HCT116 (cell line): ENCODE data around the gene TMEM255A. TPM values are rescaled to one million over a fixed set of nuclear protein-coding genes. Genes with fewer than 3 reads are reported as not detected.

Experiments used
- ATAC-seq: fragments of 200-7000 bp; cut with Tn5 transposase; 2 replicates; pipeline ENCODE4 v1.9.1; 2020; ENCODE audit warnings: mild to moderate bottlenecking, moderate library complexity
- BruUV-seq: library from RNA; stranded (reverse); fragments of 400-500 nt; replicated peaks from 2 replicates; lab custom pipeline; 2021; lab: Mats Ljungman, UMichigan
- CTCF ChIA-PET: fragments of 300-600 bp; sonication (Branson Sonifier 250); formaldehyde crosslinking; loops from one replicate; lab custom pipeline; 2021; ENCODE audit warnings: antibody characterized with exemption; lab: Charles Lee
- POLR2A ChIA-PET: fragments of 300-600, 350-600 bp; sonication (Branson Sonifier 250); formaldehyde crosslinking; loops from one replicate; lab custom pipeline; 2021; ENCODE audit warnings: antibody characterized with exemption; lab: Charles Lee
- RAD21 ChIA-PET, 2 experiments: fragments of 300-600 bp; sonication (Branson Sonifier 250); formaldehyde crosslinking; loops; one replicate each; lab custom pipeline; 2023; ENCODE audit warnings: low total read pairs in 2 of 2; ENCODE audit not compliant: uncharacterized antibody in 2 of 2, unreplicated experiment in 2 of 2, low non-redundant PET in 1 of 2; lab: Charles Lee
- DNase-seq: peaks from one replicate; pipeline ENCODE4 v3.0.0-alpha.2; 2010; ENCODE audit warnings: low read depth, low spot score
- H2AFZ ChIP-seq: fragments of 200-600 bp; shearing (Covaris generic), sonication (generic); 2 replicates; pipeline ENCODE4 v1.6.1; 2017; ENCODE audit warnings: low read depth, mixed run types, mixed read lengths, antibody characterized with exemption, low read length; ENCODE audit not compliant: poor library complexity, severe bottlenecking
- H3K27ac ChIP-seq: 2 replicates; pipeline ENCODE4 v1.5.1; 2012; ENCODE audit warnings: low read depth, low read length
- H3K27me3 ChIP-seq: fragments of 200-600 bp; sonication (generic); 2 replicates; pipeline ENCODE4 v1.6.1; 2016; ENCODE audit warnings: mixed run types, low read length, mixed read lengths; ENCODE audit not compliant: insufficient read depth
- H3K36me3 ChIP-seq, 2 experiments: fragments of 200-500 bp in 1 of 2; fragments of 200-600 bp in 1 of 2; sonication (Bioruptor generic) in 1 of 2; sonication (generic) in 1 of 2; 2 replicates each; pipeline versions ENCODE4 v1.5.1 to v1.6.1; 2014 to 2016; ENCODE audit warnings: low read length in 2 of 2, inconsistent platforms in 1 of 2, mixed read lengths in 1 of 2, mixed run types in 1 of 2; ENCODE audit not compliant: insufficient read depth in 2 of 2, control insufficient read depth in 1 of 2
- H3K4me1 ChIP-seq, 2 experiments: fragments of 200-600 bp in 1 of 2; sonication (generic) in 1 of 2; 2 replicates each; pipeline versions ENCODE4 v1.5.1 to v1.6.1; 2012 to 2017; ENCODE audit warnings: low read length in 2 of 2, inconsistent platforms in 1 of 2, mild to moderate bottlenecking in 1 of 2, mixed read lengths in 1 of 2, mixed run types in 1 of 2, moderate library complexity in 1 of 2; ENCODE audit not compliant: insufficient read depth in 2 of 2, control insufficient read depth in 1 of 2
- H3K4me2 ChIP-seq: fragments of 200-600 bp; sonication (generic); 2 replicates; pipeline ENCODE4 v1.6.1; 2017; ENCODE audit warnings: mixed run types, low read length, mixed read lengths
- H3K4me3 ChIP-seq, 2 experiments: fragments of 200-600 bp in 1 of 2; sonication (generic) in 1 of 2; replicated peaks in 1 of 2; 2 replicates each; pipeline ENCODE4 v1.5.1; 2011 to 2016; ENCODE audit warnings: low read length in 2 of 2, control low read depth in 1 of 2, low read depth in 1 of 2, mild to moderate bottlenecking in 1 of 2, mixed read lengths in 1 of 2, mixed run types in 1 of 2
- H3K79me2 ChIP-seq: fragments of 200-600 bp; sonication (generic); 2 replicates; pipeline ENCODE4 v1.6.1; 2017; ENCODE audit warnings: mild to moderate bottlenecking, mixed run types, low read length, moderate library complexity, mixed read lengths; ENCODE audit not compliant: insufficient read depth
- H3K9ac ChIP-seq: fragments of 200-600 bp; sonication (generic); 2 replicates; pipeline ENCODE4 v1.6.1; 2016; ENCODE audit warnings: low read length, mixed read lengths
- H3K9me2 ChIP-seq: fragments of 200-600 bp; sonication (generic), shearing (Covaris generic); 2 replicates; pipeline ENCODE4 v1.6.1; 2017; ENCODE audit warnings: mixed run types, mild to moderate bottlenecking, moderate library complexity; ENCODE audit not compliant: insufficient read depth
- H3K9me3 ChIP-seq, 2 experiments: fragments of 200-500 bp in 1 of 2; fragments of 200-600 bp in 1 of 2; sonication (Bioruptor generic) in 1 of 2; sonication (generic) in 1 of 2; 2 replicates each; pipeline ENCODE4 v1.6.1; 2014 to 2017; ENCODE audit warnings: low read length in 2 of 2, mixed read lengths in 2 of 2, inconsistent platforms in 1 of 2, low read depth in 1 of 2, mild to moderate bottlenecking in 1 of 2, mixed run types in 1 of 2, moderate library complexity in 1 of 2; ENCODE audit not compliant: control insufficient read depth in 1 of 2, insufficient read depth in 1 of 2
- H4K20me1 ChIP-seq: fragments of 200-600 bp; sonication (generic), shearing (Covaris generic); 2 replicates; pipeline ENCODE4 v1.6.1; 2017; ENCODE audit warnings: mixed run types, mild to moderate bottlenecking, moderate library complexity; ENCODE audit not compliant: insufficient read depth
- CEBPB ChIP-seq: IDR thresholded peaks from 2 replicates; pipeline ENCODE4 v1.6.1; 2012; ENCODE audit warnings: low read depth
- EGR1 ChIP-seq: IDR thresholded peaks from 2 replicates; pipeline ENCODE4 v1.6.1; 2012; ENCODE audit warnings: low read depth
- ELF1 ChIP-seq: IDR thresholded peaks from 2 replicates; pipeline ENCODE4 v1.6.1; 2012; ENCODE audit warnings: low read depth, borderline replicate concordance
- EZH2 ChIP-seq: fragments of 200-600 bp; sonication (generic); IDR thresholded peaks from 2 replicates; pipeline ENCODE4 v1.6.1; 2017; ENCODE audit warnings: antibody characterized with exemption, mixed run types
- FOSL1 ChIP-seq: IDR thresholded peaks from 2 replicates; pipeline ENCODE4 v1.6.1; 2012; ENCODE audit warnings: low read depth
- POLR2A ChIP-seq: IDR thresholded peaks from 2 replicates; pipeline ENCODE4 v1.7.0; 2011; ENCODE audit warnings: borderline replicate concordance; ENCODE audit not compliant: insufficient read depth, insufficient read length; ENCODE audit errors: extremely low read depth
- POLR2AphosphoS5 ChIP-seq: IDR thresholded peaks from 2 replicates; pipeline ENCODE4 v1.6.1; 2011; ENCODE audit warnings: mild to moderate bottlenecking, low read depth, low read length, moderate library complexity
- RAD21 ChIP-seq: IDR thresholded peaks from 2 replicates; pipeline ENCODE4 v1.6.1; 2012; ENCODE audit warnings: low read depth, mild to moderate bottlenecking
- SP1 ChIP-seq: IDR thresholded peaks from 2 replicates; pipeline ENCODE4 v1.6.1; 2012; ENCODE audit warnings: low read depth
- SRF ChIP-seq: IDR thresholded peaks from 2 replicates; pipeline ENCODE4 v1.6.1; 2012; ENCODE audit warnings: low read depth
- TCF7L2 ChIP-seq: IDR thresholded peaks from 2 replicates; pipeline ENCODE4 v1.7.0; 2011; ENCODE audit warnings: borderline replicate concordance, inconsistent platforms; ENCODE audit not compliant: insufficient read depth, insufficient read length; ENCODE audit errors: extremely low read depth
- ZFX ChIP-seq: fragments of 450-650 bp; IDR thresholded peaks from 2 replicates; pipeline ENCODE4 v1.6.1; 2017
- ZNF274 ChIP-seq: fragments of 200-500 bp; sonication (Bioruptor generic); IDR thresholded peaks from 2 replicates; pipeline ENCODE4 v1.6.1; 2014; ENCODE audit warnings: mild to moderate bottlenecking, low read depth, low read length, inconsistent platforms
- intact Hi-C: fragments of 100-400 bp; cut with micrococcal nuclease; formaldehyde crosslinking; loops from 2 replicates; pipeline ENCODE4 v1.10.0; 2022
- total RNA-seq: library from RNA; stranded (reverse); gene quantifications from one replicate; pipeline ENCODE4 v1.2.1, GENCODE V29; 2021; ENCODE audit not compliant: unreplicated experiment
- TF ChIP-seq, protein P1 (sequence below): IDR thresholded peaks from 2 replicates; pipeline ENCODE4 v1.6.1; 2011; ENCODE audit warnings: mild to moderate bottlenecking, low read length, moderate library complexity; ENCODE audit not compliant: insufficient replicate concordance; ENCODE audit errors: extremely low read depth
- TF ChIP-seq, protein P2 (sequence below): IDR thresholded peaks from 2 replicates; pipeline ENCODE4 v1.6.1; 2012; ENCODE audit warnings: low read depth

Gene TMEM255A
- total RNA-seq, 1 experiment from 2014 or later, result not detected

DNA sequence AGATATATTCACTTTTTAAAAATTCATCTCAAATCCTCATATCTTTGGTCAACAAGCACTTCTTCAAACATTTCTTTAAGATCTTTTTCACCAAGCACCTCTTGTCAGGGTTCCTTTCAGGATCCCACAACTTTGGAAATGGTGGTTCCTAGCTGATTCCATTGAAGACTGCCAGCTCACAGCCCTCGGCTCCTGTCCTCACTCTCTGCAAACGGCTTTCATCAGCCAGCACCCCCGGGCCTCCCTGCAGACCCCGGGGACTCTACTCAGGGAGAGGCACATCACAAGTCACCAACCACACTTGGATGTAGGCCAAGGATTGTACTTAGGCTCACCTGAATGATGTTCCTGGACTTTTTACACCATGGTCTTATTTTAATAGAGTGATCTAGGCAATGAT, 40.7 kb downstream of the TMEM255A start:
- CTCF ChIA-PET, result no interaction called here
- H3K9ac ChIP-seq, result no peak overlapping the region
- BruUV-seq, result no TSS peak
- no peaks in the 10 kb centered on the region for H3K27me3 ChIP-seq
- DNase-seq (no peak), ATAC-seq (no peak)
- H3K9me2 ChIP-seq, result no peaks in the 10 kb centered on the region
- no peaks in the 10 kb centered on the region for H3K36me3 ChIP-seq
- H3K4me2 ChIP-seq, result no peak overlapping the region
- no peaks in the 10 kb centered on the region for H4K20me1 ChIP-seq
- POLR2A ChIA-PET, result no interaction called here
- H3K27ac ChIP-seq, result no peak overlapping the region
- H3K4me3 ChIP-seq, result no peak overlapping the region
- intact Hi-C loops, result no loop called here
- H2AFZ ChIP-seq, result no peak overlapping the region
- no peaks in the 10 kb centered on the region for H3K4me1 ChIP-seq
- TF ChIP-seq TCF7L2 (no peak), FOSL1 (no peak), RAD21 (no peak), EGR1 (no peak), POLR2A (no peak), ZNF274 (no peak), SRF (no peak), SP1 (no peak), ELF1 (no peak), POLR2AphosphoS5 (no peak), ZFX (no peak), EZH2 (no peak), CEBPB (no peak)
- TF ChIP-seq, protein P1, sequence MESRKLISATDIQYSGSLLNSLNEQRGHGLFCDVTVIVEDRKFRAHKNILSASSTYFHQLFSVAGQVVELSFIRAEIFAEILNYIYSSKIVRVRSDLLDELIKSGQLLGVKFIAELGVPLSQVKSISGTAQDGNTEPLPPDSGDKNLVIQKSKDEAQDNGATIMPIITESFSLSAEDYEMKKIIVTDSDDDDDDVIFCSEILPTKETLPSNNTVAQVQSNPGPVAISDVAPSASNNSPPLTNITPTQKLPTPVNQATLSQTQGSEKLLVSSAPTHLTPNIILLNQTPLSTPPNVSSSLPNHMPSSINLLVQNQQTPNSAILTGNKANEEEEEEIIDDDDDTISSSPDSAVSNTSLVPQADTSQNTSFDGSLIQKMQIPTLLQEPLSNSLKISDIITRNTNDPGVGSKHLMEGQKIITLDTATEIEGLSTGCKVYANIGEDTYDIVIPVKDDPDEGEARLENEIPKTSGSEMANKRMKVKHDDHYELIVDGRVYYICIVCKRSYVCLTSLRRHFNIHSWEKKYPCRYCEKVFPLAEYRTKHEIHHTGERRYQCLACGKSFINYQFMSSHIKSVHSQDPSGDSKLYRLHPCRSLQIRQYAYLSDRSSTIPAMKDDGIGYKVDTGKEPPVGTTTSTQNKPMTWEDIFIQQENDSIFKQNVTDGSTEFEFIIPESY, result no peak
- TF ChIP-seq, protein P2, sequence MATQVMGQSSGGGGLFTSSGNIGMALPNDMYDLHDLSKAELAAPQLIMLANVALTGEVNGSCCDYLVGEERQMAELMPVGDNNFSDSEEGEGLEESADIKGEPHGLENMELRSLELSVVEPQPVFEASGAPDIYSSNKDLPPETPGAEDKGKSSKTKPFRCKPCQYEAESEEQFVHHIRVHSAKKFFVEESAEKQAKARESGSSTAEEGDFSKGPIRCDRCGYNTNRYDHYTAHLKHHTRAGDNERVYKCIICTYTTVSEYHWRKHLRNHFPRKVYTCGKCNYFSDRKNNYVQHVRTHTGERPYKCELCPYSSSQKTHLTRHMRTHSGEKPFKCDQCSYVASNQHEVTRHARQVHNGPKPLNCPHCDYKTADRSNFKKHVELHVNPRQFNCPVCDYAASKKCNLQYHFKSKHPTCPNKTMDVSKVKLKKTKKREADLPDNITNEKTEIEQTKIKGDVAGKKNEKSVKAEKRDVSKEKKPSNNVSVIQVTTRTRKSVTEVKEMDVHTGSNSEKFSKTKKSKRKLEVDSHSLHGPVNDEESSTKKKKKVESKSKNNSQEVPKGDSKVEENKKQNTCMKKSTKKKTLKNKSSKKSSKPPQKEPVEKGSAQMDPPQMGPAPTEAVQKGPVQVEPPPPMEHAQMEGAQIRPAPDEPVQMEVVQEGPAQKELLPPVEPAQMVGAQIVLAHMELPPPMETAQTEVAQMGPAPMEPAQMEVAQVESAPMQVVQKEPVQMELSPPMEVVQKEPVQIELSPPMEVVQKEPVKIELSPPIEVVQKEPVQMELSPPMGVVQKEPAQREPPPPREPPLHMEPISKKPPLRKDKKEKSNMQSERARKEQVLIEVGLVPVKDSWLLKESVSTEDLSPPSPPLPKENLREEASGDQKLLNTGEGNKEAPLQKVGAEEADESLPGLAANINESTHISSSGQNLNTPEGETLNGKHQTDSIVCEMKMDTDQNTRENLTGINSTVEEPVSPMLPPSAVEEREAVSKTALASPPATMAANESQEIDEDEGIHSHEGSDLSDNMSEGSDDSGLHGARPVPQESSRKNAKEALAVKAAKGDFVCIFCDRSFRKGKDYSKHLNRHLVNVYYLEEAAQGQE, result no peak
- H3K79me2 ChIP-seq, result no peaks in the 10 kb centered on the region
- H3K9me3 ChIP-seq, result no peaks in the 10 kb centered on the region
- RAD21 ChIA-PET, result no interaction called here
